IPS DF 19.7 (cell line): ENCODE results near the gene ACTA2.

Source experiments
- DNase-seq: peaks from one replicate; pipeline ENCODE4 v3.0.0-alpha.2; 2013; ENCODE audit warnings: low read depth, low spot score

Gene ACTA2

GRCh38 chr10:88920198-88920597 is 32.4 kb downstream of the ACTA2 start:
- no peak for DNase-seq

GRCh38 chr10:88919041-88919440 is 33.5 kb downstream of the ACTA2 start:
- no peak for DNase-seq

GRCh38 chr10:88918191-88918905 is 34.2 kb downstream of the ACTA2 start:
- DNase-seq: no peak

GRCh38 chr10:88916986-88917385 is 35.6 kb downstream of the ACTA2 start:
- DNase-seq: no peak

GRCh38 chr10:88916231-88916630 is 36.3 kb downstream of the ACTA2 start:
- DNase-seq: no peak

GRCh38 chr10:88915781-88916180 is 36.8 kb downstream of the ACTA2 start:
- DNase-seq: no peak

- DNase-seq: no peak
These were observed 38.8 kb downstream of the ACTA2 start for GRCh38 chr10:88913788-88914187.

GRCh38 chr10:88913127-88913526 is 39.4 kb downstream of the ACTA2 start:
- DNase-seq: no peak

- DNase-seq: no peak
These were observed 40.7 kb downstream of the ACTA2 start for GRCh38 chr10:88911851-88912250.

- no peak for DNase-seq
These were observed 41.5 kb downstream of the ACTA2 start for GRCh38 chr10:88911116-88911515.

GRCh38 chr10:88908194-88908593 is 44.4 kb downstream of the ACTA2 start:
- no peak for DNase-seq

GRCh38 chr10:88906921-88907320 is 45.7 kb downstream of the ACTA2 start:
- DNase-seq: no peak

- DNase-seq: no peak
These were observed 48.9 kb downstream of the ACTA2 start for GRCh38 chr10:88903715-88904114.

GRCh38 chr10:88901984-88902789 is 50.4 kb downstream of the ACTA2 start:
- no peak for DNase-seq

GRCh38 chr10:88901206-88901983 is 51.2 kb downstream of the ACTA2 start:
- DNase-seq: no peak

- no peak for DNase-seq
These were observed 52.7 kb downstream of the ACTA2 start for GRCh38 chr10:88899886-88900285.

- no peak for DNase-seq
These were observed 53.8 kb downstream of the ACTA2 start for GRCh38 chr10:88898727-88899126.

GRCh38 chr10:88896994-88897853 is 55.3 kb downstream of the ACTA2 start:
- no peak for DNase-seq

GRCh38 chr10:88896372-88896993 is 56.1 kb downstream of the ACTA2 start:
- no peak for DNase-seq

- DNase-seq: no peak
These were observed 57.3 kb downstream of the ACTA2 start for GRCh38 chr10:88895250-88895649.

- DNase-seq: no peak
These were observed 59.0 kb downstream of the ACTA2 start for GRCh38 chr10:88893611-88894010.
